GM19193 (cell line): ENCODE measurements around the gene ZNF497.
A peak's percentile ranks its signal among the peaks of the same experiment; 100 is the strongest.

Experiments used
- POLR2A ChIP-seq: IDR thresholded peaks from 4 replicates; pipeline ENCODE4 v1.6.1; 2011; ENCODE audit not compliant: insufficient read depth, insufficient read length; ENCODE audit errors: extremely low read depth

Gene ZNF497

DNA sequence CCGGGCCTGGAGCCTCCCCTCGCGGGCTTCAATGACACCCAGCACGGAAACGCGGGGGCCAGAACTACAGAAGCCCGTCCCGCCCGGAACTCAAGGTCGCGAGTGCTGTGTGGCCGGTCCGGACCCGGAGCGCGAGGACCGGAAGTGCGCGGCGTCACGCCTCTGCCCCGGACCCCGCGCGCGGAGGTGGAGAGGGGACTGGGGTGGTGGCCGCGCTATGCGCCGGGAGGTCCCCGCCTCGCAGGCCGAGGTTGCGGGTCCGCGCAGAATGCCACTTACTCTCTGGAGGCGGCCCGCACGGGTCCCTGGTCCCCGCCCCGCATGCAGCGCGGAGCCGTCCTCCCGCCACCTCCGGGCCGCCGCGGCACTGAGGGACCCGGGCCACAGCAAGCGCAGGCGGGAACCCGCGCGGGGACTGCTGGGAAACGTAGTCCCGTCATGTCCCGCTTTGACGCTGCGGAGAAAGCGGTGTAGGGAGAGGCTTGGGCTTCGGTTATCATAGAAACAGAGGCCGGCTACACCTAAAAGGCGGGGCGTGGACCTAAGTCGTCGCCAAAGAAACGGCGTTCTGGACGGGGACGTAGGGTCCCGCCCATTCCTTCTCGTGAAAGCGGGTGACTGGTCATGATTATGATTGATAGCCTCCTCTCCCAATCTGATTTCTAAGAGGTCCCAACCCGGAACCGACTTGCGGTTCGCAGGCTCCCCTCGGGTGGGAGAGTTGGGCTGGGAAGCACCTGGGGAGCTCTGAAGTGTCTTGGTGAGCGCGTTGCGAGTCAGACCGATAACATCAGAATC, 18.3 kb upstream of the ZNF497 start, which contains the start of gene ZNF837:
ZNF837 (minus strand) TSS at position 369 of the 798 bp plus-strand sequence. CDS start 11,698 bp downstream, outside the sequence.
- peak; percentile 83 for TF ChIP-seq POLR2A

DNA sequence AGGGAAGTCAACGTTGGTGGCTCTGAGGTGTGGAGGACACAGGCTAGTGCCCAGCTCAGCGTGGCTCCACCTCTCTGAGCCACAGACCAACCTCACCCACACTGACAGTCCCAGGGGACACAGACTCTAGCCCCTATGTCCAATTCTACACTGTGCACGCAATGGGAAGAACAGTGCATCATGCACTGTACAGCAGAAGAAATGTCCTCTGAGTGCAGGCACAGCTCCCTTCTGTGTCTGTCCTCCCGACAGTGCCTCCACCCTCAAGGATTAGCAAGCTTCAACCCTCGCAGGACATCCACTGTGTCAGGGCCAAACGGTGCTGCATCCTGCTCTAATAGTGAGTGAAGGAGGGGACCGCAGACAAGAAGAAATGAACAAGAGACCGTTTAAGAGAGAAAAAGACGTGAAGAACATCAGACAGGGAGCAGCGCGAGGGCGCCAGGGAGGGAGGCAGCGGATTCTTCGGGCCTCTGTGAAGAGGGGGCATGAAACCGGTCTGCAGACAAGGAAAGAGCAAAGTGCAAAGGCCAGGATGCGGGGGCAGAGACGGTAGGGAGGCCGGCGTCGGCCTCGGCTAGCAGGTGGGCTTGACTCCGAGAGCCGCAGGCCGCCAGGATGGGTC, 17.6 kb upstream of the ZNF497 start:
- TF ChIP-seq POLR2A: no peak

DNA sequence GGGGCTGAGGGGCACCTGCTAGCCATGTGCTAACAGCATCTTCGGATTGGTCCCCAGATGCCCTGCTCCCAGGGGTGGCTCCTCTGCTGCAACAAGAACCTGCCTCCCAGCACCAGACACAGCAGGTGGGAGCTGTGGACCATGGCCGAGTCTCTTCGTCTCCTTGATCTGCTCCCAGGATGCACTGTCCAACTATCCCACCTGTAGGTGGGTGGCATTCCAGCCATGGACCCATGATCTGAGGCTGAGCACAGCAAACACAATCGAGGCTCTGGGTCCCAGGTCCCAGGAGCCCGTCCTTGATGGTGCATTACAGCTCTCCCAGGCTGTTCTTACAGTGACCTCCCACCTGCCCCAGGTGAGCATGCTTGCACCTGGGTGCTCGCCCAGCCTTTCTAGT, 16.7 kb upstream of the ZNF497 start:
- no peak for TF ChIP-seq POLR2A

DNA sequence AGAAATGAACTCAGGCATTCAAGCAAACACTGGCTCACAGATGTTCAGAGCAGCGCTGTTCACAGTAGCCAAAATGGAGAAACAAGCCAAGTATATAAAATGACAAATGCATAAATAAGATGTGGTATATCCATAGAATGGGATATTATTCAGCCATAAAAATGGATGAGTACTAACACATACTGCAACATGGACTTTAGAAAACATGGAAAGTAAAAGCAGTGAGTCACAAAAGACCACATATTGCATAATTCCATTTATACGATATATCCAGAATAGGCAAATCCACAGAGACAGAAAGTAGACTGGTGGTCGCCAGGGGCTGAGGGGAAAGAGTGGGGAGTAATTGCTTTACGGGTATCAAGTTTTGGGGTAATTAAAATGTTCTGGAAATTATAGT, 11.6 kb upstream of the ZNF497 start:
- TF ChIP-seq POLR2A: no peak

DNA sequence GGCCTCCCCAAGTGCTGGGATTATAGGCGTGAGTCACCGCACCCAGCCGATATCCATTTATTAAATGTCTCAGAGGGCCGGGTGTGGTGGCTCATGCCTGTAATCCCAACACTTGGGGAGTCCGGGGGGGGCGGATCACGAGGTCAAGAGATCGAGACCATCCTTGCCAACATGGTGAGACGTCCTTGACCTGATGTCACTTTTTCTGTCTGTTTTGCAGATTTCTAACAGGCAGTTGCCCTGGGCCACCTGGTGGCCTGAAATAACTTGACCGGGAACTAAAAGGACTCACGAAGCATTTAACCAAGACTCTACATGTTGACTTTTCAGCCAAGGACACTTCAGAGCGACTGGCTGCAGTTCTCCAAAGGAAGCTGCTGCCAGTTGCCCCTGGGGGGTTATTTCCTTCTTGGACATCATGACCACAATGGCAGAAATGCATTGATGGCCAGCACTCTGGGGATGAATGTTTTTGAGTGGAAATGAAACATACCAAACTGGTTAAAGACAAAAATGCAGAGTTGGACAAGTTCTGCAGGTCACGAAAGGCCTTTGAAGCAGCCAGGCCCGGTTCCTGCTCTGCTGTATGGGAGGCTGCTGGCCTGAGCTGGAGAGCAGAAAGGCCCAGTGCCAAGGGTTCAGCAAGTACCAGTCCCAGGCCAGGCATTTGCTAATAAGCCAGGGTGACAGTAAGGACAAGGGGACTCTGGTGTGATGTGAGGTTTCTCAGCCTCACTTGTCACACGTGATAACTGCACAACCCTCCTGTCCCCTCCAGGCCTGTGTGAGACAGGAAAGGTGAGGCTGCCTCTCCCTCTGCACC, 10.0 kb upstream of the ZNF497 start:
- TF ChIP-seq POLR2A: no peak

DNA sequence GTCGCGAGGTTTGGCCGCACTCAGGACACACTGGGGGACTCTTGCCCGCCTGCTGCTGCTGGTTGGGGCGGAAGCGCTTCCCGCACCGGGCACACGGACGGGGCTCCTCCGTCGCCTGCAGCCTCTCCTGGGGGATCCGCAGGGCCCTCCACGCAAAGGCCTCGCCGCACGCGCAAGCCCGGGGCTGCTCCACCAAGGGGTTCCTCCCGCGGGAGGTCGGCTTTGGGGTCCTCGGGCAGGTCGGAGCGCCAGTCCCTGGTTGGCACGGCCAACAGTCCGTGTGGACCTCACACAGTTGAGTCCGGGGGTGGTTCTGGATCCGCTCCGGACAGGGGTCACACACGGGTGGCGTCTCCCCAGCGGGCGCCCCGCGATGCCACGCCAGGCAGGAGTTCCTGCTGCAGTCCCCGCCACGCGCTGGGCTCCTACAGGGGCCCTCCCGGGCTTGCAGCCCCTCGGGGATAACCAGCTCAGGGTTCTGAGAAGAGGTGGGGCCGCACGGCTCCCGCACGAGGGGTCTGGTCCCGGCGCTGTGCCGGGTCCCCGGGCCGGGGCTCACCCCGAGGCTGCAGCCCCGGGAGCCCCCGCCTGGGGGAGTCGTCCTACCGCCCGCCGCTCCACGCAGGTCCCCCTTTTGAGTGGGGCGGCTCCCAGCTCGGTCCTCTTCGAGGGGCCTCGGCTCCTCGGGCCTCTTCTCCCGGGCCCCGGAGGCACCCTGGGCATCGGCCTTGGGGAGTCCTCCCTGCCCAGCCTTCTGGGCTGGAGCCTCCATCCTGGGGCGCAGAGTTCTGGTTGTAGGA, 6.2 kb upstream of the ZNF497 start:
- no peak for TF ChIP-seq POLR2A

DNA sequence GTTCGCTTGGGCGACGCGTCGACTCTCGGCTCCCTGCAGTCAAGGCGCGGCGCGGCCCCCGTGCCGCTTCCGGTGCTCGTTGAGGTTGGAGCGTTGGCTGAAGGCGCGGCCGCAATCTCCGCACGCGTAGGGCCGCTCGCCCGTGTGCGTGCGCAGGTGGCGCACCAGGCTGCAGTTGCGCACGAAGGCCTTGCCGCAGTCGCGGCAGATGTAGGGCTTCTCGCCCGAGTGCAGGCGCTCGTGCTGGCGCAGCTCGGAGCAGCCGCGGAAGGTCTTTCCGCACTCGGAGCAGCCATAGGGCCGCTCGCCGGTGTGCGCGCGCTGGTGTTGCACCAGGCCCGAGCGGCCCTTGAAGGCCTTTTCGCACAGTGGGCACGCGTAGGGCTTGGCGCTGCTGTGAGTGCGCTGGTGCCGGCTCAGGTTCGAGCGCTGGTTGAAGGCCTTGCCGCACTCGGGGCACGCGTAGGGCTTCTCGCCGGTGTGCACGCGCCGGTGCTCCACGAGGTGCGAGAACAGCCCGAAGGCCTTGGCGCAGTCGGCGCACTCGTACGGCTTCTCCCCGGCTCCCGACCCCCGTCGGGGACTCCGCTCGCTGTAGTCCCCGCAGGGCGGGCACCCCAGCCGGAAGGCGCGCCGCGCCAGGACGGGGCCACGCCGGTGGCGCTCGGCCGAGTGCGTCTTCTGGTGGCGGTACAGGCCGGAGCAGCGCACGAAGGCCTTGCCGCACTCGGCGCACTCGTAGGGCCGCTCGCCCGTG, 5.3 kb upstream of the ZNF497 start:
- no peak for TF ChIP-seq POLR2A

DNA sequence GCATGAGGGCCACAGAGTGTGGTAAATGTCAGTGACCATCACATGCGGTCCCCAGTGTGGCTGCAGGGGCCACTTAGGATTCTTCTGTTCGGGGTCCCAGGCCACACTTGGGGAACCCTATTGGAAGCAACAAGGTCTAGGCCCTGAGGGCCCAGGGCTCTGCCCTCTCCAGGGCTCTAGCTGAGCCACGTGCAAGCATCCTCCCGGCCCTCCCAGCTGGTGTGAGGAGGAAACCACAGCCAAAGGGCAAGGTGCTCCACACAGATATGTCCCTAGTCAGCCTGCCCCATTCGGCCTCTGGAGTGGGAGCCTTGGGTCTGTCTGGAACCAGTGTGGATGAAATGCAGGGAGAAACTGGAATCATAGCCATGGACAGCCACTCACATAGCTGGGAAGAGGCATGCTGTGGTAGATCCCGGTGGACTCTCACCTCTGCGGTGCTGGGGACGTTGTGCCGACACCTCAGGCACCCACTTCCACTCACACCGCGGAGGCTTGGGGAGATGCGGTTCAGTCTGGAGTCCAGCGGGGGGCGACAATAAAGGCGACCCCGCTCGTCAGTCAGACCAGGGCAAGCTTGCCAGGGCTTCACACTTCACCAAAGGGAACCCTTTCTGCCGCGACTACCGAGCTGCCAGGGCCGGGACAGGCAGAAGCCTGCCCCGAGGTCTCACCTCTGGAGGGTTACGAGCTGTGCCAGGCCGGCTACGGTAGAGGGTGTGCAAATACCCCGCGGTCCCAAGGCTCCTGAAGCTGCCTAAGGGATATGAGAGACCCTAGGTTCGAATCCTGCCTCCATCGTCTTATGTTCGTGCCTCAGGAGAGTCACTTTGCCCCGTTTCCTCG, 4.3 kb upstream of the ZNF497 start:
- no peak for TF ChIP-seq POLR2A

DNA sequence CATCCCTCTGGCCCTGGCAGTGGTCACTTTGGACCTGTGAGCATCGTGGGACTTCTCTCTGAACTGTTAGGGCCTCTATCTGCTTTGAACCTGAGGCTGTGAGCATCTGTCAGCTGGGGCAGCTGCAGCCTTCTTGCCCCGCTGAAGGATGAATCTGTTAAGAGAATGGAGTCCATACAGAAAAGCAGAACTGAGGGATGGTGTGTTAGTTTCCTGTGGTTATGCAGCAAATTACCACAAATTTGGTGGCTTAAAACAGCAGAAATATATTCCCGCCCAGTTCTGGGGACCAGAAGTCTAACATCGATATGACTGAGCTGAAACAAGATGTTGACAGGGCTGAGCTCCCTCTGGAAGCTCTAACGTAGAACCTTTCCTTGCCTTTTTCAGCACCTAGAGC, 1.6 kb upstream of the ZNF497 start:
- no peak for TF ChIP-seq POLR2A

DNA sequence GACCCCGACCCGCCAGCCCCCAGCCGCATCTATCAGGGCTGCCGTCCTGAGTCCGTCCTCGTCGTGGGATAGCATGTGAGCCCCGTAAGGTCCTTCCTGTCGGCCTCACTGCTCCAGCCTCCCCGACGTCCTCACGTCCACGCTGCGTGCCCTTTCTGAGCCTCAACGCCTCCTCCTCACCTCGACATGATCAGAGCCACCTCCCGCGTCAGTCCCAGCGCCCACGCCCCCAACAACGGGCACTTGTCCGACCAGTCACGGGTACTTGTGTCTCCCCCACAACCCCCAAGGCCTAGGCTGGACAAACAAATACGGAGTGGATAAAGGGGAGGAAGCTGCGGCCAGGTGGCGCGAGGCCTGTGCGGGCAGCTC, 665 bp downstream of the ZNF497 start:
- no peak for TF ChIP-seq POLR2A

DNA sequence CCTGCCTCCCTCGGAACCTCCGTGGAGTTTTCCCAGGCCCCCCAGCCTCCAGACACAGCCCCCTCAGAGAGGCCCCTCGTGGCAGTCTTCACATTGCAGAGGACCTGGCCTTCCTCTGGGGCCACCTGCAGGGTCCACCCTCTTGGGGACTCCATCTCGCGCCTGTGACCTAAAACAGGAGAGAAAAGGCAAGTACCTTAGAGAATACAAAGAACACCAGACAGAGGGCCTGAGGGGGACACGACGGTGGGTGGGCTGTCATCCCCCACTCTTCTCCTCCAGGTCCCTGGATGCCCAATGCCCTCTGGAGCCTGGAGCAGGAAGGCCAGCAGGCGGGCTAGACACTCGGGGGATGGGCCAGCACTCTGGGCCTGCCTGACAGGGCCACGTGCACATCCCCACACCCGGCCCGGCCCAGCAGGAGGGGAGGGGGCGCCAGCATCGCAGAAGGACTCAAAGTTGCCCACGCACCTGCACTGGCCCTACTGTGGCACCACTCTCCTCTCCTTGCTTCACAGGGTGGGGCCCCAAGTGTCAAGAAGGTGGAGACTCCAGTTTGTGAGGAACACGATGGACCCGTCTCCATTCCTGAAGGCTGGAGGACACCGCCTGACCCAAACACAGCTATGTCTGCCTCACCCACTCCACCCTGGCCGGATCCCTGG, 4.9 kb downstream of the ZNF497 start:
- TF ChIP-seq POLR2A: no peak

DNA sequence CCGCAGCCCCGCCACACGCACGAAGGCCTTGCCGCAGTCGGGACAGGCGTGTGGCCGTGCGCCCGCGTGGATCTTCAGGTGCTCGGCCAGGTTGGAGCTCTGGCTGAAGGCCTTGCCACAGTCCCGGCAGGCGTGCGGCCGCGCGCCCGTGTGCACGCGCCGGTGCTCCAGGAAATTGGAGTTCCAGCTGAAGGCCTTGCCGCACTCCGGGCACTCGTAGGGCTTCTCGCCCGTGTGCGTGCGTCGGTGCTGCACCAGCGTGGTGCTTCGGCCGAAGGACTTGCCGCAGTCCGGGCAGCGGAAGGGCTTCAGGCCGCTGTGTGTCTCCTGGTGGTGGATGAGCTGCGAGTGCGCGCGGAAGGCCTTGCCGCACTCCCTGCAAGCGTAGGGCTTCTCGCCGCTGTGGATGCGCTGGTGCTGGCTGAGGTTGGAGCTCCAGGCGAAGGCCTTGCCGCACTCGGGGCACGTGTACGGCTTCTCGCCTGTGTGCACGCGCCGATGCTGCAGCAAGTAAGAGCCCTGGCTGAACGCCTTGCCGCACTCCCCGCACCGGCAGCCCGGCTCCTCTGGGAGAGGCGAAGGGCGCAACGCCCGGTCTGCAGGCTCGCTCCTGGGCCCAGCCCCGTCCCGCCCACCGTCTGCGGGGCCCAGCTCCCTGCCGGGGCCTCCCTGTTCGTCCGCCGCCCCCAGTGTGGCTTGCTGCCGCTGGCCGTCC, 5.6 kb downstream of the ZNF497 start:
- TF ChIP-seq POLR2A: no peak
